ENCODE measurements around the gene PMIS2.

PMIS2 gene

DNA sequence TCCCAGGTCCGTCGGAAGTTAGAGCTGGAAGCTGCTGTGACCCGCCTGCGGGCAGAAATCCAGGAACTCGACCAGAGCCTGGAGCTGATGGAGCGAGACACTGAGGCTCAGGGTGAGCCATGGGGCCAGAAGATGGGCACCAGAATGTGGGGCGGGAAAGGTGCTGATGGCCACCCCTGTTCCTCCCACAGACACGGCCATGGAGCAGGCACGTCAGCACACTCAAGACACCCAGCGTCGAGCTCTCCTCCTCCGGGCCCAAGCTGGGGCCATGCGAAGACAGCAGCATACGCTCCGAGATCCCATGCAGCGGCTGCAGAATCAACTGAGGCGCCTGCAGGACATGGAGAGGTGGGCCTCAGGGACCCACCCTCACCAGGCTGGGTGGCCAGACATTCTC lies 29.1 kb downstream of the PMIS2 start:
- TF ChIP-seq, protein P1, sequence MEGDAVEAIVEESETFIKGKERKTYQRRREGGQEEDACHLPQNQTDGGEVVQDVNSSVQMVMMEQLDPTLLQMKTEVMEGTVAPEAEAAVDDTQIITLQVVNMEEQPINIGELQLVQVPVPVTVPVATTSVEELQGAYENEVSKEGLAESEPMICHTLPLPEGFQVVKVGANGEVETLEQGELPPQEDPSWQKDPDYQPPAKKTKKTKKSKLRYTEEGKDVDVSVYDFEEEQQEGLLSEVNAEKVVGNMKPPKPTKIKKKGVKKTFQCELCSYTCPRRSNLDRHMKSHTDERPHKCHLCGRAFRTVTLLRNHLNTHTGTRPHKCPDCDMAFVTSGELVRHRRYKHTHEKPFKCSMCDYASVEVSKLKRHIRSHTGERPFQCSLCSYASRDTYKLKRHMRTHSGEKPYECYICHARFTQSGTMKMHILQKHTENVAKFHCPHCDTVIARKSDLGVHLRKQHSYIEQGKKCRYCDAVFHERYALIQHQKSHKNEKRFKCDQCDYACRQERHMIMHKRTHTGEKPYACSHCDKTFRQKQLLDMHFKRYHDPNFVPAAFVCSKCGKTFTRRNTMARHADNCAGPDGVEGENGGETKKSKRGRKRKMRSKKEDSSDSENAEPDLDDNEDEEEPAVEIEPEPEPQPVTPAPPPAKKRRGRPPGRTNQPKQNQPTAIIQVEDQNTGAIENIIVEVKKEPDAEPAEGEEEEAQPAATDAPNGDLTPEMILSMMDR (conservative IDR thresholded peaks at IDR 0.05; ENCODE audit: control insufficient read depth, insufficient read depth, low read depth, low read length) = no peak
- no peak for DNase-seq (ENCODE audit: low read depth)
- H3K4me3 ChIP-seq (ENCODE audit: control insufficient read depth, low read depth, low read length) = no peak overlapping the region

DNA sequence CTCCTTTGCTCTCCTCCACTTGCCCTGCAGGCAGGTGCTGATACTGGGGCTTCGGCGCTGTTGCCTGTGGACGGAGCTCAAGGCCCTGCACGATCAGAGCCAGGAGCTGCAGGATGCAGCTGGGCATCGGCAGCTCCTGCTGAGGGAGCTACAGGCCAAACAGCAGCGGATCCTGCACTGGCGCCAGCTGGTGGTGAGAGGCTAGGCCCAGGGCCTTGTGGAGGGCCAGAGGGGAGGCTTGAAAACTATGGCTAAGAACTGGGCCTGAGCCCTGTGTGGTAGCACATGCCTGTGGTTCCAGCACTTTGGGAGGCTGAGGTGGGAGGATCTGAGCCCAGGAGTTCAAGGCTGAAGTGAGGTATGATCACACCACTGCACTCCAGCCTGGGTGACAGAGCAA lies 32.9 kb downstream of the PMIS2 start:
- TF ChIP-seq, protein P1 (conservative IDR thresholded peaks at IDR 0.05; ENCODE audit: control insufficient read depth, insufficient read depth, low read depth, low read length) = no peak
- DNase-seq (ENCODE audit: low read depth) = no peak
- H3K4me3 ChIP-seq (ENCODE audit: control insufficient read depth, low read depth, low read length) = no peak overlapping the region

DNA sequence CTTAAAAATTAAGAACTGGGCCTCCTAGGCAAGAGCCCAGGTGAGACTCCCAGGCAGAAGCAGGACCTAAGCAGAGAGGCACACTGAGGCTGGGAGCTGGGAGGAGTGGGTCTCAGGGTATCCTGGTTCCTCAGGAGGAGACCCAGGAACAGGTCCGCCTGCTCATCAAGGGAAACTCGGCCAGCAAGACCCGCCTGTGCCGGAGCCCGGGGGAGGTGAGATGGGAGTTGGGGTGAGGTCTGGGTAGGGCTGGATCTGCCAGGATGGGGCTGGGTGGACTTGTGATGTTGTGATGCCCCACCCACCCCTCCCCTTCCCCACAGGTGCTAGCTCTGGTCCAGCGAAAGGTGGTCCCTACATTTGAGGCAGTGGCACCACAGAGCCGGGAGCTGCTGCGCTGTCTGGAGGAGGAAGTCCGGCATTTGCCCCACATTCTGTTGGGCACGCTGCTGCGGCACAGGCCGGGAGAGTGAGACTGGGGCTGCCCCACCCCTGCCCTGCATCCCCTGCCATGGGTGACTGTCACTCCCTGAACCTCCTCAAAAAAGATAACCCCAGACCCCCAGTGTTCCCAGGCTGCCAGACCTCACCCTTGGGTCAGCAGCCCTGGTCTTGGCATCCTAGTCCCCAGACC lies 33.4 kb downstream of the PMIS2 start:
- no peak for DNase-seq (ENCODE audit: low read depth)
- TF ChIP-seq, protein P1 (conservative IDR thresholded peaks at IDR 0.05; ENCODE audit: control insufficient read depth, insufficient read depth, low read depth, low read length) = no peak
- H3K4me3 ChIP-seq (ENCODE audit: control insufficient read depth, low read depth, low read length) = no peak overlapping the region

DNA sequence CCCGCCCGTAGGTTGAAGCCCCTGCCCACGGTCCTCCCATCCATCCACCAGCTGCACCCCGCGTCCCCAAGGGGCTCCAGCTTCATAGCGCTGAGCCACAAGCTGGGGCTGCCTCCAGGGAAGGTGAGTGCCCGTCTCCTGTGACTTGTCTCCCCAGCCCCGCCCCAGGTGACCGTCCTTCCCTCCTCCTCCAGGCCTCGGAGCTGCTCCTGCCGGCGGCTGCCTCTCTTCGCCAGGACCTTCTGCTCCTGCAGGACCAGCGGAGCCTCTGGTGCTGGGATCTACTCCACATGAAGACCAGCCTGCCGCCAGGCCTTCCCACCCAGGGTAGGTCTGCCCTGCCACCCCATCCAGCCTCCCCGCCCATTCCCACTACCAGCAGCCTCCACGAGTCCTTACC lies 34.0 kb downstream of the PMIS2 start:
- DNase-seq (ENCODE audit: low read depth) = no peak
- TF ChIP-seq, protein P1 (conservative IDR thresholded peaks at IDR 0.05; ENCODE audit: control insufficient read depth, insufficient read depth, low read depth, low read length) = no peak
- no peak overlapping the region for H3K4me3 ChIP-seq (ENCODE audit: control insufficient read depth, low read depth, low read length)

DNA sequence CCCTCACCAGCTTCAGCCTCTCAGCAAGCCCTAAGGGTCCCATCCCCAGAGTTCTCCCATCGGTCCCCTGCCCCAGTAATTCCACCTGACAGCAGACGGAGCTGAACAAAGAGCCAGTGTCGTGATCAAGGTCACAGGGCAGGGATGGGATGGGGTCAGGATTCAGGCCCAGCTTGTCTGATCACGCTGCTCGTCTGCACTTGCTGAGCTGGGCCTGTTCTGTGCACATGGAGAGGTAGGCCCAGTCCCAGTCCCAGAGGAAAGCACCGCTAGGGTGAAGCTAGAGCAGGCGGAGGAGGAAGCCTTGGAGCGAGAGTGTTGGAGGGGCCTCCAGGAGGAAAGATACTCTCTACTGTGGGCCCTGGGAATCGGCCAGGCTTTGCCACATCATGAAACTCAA lies 35.7 kb downstream of the PMIS2 start:
- TF ChIP-seq, protein P1 (conservative IDR thresholded peaks at IDR 0.05; ENCODE audit: control insufficient read depth, insufficient read depth, low read depth, low read length) = no peak
- no peak for DNase-seq (ENCODE audit: low read depth)

DNA sequence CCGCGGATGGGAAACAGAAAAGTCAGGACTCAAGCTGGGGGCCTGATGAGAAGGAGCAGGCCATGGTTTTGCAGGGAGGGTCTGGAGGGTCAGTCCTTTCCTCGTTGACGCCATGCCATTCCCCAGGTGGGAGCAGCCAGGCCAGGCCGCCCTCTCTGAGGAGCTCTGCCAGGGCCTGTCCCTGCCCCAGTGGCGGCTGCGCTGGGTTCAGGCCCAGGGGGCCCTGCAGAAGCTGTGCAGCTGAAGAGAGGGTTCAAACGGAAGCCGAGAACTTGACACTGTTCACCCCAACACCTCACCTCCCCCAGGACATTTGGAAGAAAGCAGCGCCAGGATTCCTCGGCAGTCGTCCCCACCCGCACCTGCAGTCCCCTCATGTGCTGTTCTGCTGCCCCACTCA lies 36.8 kb downstream of the PMIS2 start:
- TF ChIP-seq, protein P1 (conservative IDR thresholded peaks at IDR 0.05; ENCODE audit: control insufficient read depth, insufficient read depth, low read depth, low read length) = no peak
- no peak for DNase-seq (ENCODE audit: low read depth)
- H3K4me3 ChIP-seq (ENCODE audit: control insufficient read depth, low read depth, low read length) = no peak overlapping the region

More for the DNA sequence above, 35.7 kb downstream of the PMIS2 start:
- H3K4me3 ChIP-seq (ENCODE audit: control insufficient read depth, low read depth, low read length) = no peak overlapping the region

Data from fibroblast of mammary gland (primary cell).